ENCODE measurements around the gene ZP1.

Gene ZP1

DNA sequence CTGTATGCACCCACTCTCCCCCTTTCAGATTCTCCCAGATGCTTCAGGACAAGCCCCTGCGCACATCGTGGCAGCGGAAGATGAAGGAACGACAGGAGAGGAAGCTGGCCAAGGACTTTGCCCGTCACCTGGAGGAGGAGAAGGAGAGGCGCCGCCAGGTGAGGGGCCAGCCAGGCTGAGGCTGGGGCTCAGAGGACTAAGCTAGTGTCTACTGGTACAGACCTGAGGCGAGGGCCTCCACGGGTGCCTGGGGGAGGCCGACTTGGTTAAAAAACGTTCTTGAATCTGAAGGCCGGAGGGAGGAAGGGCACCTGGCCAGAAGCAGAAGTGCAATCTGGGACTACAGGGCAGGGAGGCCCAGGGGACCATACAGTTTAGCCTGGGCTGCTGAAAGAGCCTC is 19.4 kb upstream of the ZP1 start:
- Histone ChIP-seq H3K27ac (no peak overlapping the region), H3K27me3 (replicated peaks) (no peaks in the 10 kb centered on the region), H3K36me3 (replicated peaks) (peaks cover 40% of the 10 kb centered on the region), H3K4me3 (ENCODE audit: low read depth, low read length) (no peak overlapping the region)
- TF ChIP-seq, protein P1, sequence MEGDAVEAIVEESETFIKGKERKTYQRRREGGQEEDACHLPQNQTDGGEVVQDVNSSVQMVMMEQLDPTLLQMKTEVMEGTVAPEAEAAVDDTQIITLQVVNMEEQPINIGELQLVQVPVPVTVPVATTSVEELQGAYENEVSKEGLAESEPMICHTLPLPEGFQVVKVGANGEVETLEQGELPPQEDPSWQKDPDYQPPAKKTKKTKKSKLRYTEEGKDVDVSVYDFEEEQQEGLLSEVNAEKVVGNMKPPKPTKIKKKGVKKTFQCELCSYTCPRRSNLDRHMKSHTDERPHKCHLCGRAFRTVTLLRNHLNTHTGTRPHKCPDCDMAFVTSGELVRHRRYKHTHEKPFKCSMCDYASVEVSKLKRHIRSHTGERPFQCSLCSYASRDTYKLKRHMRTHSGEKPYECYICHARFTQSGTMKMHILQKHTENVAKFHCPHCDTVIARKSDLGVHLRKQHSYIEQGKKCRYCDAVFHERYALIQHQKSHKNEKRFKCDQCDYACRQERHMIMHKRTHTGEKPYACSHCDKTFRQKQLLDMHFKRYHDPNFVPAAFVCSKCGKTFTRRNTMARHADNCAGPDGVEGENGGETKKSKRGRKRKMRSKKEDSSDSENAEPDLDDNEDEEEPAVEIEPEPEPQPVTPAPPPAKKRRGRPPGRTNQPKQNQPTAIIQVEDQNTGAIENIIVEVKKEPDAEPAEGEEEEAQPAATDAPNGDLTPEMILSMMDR (IDR thresholded peaks at IDR 0.05; ENCODE audit: low read depth, low read length, missing control alignments): no peak
- in situ Hi-C loops (cut with HindIII; ENCODE audit: low pct_ligation_motif_present, low sequenced_read_pairs): no loop called here
- DNase-seq: no peak

DNA sequence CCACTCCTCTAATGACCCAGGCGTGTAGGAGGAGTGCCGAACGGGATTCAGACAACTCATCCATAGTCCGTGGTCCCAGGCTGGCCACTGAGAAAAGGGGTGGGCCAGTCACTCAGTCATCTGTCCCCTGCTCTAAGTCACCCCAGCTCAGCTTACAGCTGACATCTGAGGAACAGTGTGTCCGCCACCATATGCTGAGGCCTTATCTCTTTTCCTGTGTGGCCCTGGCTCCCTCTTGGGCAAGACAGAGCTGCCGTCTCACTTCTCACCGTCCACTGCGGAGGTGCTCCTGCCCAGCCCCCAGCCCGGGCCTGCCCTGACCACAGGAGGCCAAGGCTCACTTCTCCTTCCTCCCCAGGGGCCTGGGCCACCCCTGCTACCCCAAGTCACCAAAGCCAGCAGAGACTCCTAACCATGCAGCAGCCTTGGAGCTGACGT is 18.6 kb upstream of the ZP1 start:
- TF ChIP-seq, protein P1 (IDR thresholded peaks at IDR 0.05; ENCODE audit: low read depth, low read length, missing control alignments): no peak
- peaks cover 40% of the 10 kb centered on the region for H3K36me3 ChIP-seq (replicated peaks)
- no peak overlapping the region for H3K27ac ChIP-seq
- no peak for DNase-seq
- in situ Hi-C loops (cut with HindIII; ENCODE audit: low pct_ligation_motif_present, low sequenced_read_pairs): no loop called here
- H3K4me3 ChIP-seq (ENCODE audit: low read depth, low read length): no peak overlapping the region
- H3K27me3 ChIP-seq (replicated peaks): no peaks in the 10 kb centered on the region

DNA sequence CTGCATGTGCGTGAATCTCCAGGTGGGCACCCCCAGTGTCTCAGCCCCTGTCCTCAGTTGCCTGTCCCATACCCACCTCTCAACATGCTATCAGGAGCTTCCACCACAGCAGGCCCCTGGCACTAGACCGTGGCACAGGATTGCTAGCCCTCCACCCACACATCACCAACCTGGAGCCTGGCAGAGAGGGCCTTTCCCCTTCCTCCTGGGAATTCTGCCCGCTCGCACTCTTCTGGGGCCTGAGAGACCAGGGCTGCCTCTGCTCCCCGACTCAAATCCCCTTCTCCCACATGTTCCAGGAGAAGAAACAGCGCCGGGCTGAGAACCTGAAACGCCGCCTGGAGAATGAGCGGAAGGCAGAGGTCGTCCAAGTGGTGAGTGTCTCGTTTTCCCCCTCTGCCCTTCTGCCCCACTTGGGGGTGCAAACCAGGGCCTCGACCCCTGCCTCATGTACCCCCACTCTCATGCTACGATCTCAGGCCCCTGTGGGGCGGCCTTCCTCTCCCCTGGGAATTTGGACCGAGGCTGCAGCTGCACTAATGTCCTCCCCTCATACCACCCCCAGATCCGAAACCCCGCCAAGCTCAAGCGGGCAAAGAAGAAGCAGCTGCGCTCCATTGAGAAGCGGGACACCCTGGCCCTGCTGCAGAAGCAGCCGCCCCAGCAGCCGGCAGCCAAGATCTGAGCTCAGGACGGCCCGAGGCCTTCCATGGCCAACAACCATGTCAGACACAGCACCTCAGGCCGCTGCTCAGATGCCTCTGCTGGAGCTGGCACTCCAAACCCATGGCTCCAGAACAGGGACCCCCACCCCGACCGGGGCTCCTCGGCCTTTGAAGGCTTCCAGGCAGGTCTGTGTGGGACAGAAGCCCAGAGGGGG is 17.5 kb upstream of the ZP1 start:
- Histone ChIP-seq H3K27me3 (replicated peaks) (no peaks in the 10 kb centered on the region), H3K36me3 (replicated peaks) (peaks cover 40% of the 10 kb centered on the region), H3K27ac (no peak overlapping the region), H3K4me3 (ENCODE audit: low read depth, low read length) (no peak overlapping the region)
- in situ Hi-C loops (cut with HindIII; ENCODE audit: low pct_ligation_motif_present, low sequenced_read_pairs): no loop called here
- TF ChIP-seq, protein P1 (IDR thresholded peaks at IDR 0.05; ENCODE audit: low read depth, low read length, missing control alignments): no peak
- no peak for DNase-seq

DNA sequence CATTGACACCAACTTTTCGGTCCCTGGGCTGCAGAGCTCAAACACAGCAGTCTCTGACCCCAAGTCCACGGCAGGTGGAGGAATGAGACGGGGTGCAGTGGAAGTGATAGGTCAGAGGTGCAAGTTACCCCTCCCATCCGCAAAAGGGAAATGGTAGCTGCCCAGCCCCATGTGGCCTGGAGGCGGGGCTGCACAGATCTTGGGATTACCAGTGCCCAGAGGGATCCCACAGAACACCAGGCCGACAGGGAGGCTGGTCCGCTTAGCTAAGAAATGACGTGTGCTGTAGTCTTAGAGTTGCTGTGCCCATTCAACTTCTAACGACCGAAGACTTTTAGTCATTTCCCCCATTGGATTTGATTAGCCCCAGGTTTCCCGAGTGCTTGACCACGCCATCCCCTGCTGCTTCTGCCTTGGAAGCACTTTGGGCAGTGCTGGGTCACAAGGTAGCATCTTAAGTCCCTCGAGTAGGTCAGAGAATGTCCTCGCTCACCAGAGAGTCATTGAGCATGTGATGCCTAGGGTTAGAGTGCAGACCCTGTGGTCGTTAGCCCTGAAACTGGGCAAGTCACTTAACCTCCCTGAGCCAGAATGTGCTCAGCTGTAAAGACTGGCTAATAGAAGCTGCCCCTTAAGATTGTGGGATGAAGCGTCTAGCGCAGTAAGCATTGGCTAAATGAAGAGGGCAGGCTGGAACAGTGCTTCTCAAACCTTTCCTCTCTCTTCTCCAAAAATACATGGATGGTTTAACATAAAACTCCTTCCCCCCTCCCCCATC is 15.8 kb upstream of the ZP1 start:
- DNase-seq: no peak
- Histone ChIP-seq H3K4me3 (ENCODE audit: low read depth, low read length) (no peak overlapping the region), H3K27me3 (replicated peaks) (no peaks in the 10 kb centered on the region), H3K36me3 (replicated peaks) (peaks cover 40% of the 10 kb centered on the region), H3K27ac (no peak overlapping the region)
- in situ Hi-C loops (cut with HindIII; ENCODE audit: low pct_ligation_motif_present, low sequenced_read_pairs): no loop called here
- TF ChIP-seq, protein P1 (IDR thresholded peaks at IDR 0.05; ENCODE audit: low read depth, low read length, missing control alignments): no peak

DNA sequence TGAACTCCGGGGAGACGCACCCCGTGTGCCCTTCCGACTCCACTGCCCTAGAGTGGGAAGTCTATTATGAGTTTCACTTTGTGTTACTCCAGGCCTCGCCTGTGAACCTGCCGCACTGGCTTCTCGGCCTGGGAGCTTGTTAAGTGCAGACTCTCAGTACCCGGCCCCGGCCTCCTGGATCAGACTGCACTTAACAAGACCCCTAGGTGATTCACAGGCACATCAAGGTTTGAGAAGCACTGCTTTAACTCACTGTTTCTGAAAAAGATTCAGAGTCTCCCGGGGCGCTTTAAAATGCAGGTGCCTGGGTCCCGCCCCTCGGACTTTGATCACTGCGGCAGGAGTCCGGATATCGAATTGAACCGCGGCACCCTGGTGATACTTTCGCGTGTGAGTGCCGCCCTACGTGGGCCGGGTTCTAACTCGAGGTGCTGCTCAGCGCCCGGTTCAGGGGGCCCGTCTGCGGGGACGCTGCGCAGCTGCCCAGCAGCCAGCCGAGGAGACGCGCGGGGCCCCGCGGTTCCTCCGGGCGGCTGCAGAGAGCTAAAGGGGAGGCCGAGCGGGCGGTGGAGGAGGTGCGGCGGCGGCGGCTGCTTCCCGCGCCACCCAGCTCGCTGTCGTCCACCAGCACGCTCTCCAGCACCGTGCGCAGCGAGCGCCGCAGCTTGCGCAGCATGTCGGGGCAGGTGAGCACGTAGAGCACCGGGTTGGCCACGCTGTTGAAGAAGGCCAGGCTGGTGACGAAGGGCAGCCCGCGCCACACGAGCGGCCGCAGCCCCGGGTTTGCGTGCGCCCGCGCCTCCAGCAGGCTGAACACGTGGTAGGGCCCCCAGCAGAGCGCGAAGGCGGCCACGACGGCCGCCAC is 15.0 kb upstream of the ZP1 start:
- H3K4me3 ChIP-seq (ENCODE audit: low read depth, low read length): no peak overlapping the region
- in situ Hi-C loops (cut with HindIII; ENCODE audit: low pct_ligation_motif_present, low sequenced_read_pairs): no loop called here
- TF ChIP-seq, protein P1 (IDR thresholded peaks at IDR 0.05; ENCODE audit: low read depth, low read length, missing control alignments): no peak
- peaks cover 40% of the 10 kb centered on the region for H3K36me3 ChIP-seq (replicated peaks)
- no peak overlapping the region for H3K27ac ChIP-seq
- H3K27me3 ChIP-seq (replicated peaks): no peaks in the 10 kb centered on the region
- no peak for DNase-seq
